Renal cortical epithelial cell (primary cell): ENCODE data around the gene SEC61B. TPM values are rescaled to one million over a fixed set of nuclear protein-coding genes. Genes with fewer than 3 reads are reported as not detected.
"Not testable (repeated sequence)": the region's sequence is repeated elsewhere in the genome, so short reads cannot be mapped to it uniquely, and the experiment has no call there.

Source experiments
- DNase-seq: peaks from one replicate; pipeline ENCODE4 v3.0.0-alpha.2; 2011; ENCODE audit warnings: low read depth
- total RNA-seq: library from RNA; depleted of rRNA; stranded (reverse); fragments of >200 nt; gene quantifications from 2 replicates; pipeline ENCODE4 v1.2.3, GENCODE V29; 2014

SEC61B gene
- total RNA-seq, 1 donor from 2014 or later: 70.1 TPM

DNA sequence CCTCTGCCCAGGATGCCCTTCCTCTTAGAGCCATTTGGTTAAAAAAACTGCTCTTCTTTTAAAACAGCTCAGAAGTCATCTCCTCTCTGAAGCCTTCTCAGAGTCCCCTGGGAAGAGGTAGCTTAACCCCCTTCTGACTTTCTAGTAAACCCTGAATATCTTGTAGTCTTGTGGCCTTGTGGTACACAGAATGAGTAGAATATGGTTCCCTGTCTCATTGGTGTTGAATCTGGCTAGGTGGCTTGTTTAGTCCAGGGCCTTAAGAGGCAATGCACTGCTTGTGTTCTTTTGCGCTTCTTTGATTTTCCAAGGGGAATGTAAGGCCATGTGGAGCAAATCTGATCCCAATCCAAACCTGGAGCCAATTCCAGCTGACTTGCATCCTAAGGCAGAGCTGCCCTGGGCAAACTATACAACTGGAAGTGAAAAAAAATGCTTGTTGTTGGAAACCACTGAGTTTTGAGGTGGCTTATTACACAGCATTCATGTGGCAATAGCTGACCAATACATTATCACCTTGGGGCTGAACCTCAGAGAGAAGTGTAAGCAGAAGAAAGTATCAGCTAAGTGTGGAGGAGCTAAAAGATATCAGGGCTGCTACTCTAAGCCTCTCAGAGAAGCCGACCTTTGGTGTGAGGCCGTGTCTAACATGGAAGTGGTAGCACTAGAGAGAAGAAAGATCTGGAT is 31.3 kb upstream of the SEC61B start:
- DNase-seq: no peak

DNA sequence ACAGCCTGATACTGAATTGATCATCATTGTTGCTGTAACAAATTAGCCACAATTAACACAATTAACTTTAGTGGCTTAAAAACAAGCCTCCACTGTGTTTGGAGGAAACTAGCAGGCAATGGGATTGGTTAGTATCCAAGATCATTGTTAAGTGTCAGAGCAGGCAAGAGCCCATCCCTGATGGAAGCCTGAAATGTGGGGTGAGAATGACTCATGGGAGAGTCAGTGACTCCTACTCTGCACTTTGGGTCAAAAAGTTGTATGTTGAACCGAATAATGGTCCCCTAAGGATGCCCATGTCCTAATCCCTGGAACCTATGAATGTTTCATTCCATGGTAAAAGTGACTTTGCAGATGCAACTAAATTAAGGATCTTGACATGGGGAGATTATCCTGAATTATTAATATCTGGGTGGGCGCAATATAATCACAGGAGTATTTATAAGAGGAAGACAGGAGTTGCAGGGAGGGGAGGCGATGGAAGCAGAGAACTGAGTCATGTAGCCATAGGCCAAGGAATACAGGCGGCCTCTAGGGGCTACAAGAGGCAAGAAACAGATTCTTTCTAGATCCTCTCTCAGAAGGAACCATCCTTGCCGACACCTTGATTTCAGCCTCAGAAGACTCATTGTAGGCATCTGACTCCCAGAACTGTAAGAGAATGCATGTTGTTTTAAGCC is 29.2 kb upstream of the SEC61B start:
- no peak for DNase-seq

DNA sequence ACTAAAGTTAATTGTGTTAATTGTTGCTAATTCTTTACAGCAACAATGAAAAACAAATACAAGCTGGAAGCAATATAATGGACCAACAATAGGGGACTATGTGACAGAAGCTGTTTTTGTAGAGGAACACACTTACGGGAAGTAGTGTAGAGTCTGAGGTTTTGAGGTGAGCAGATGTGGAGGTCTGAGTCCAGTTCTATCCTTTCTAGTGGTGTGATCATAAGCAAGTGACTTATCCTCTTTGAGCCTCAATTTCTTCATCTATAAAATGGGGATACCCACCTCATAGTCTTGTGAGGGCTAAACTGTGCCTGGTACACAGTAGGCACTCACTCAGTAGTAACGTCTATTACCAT is 28.6 kb upstream of the SEC61B start:
- DNase-seq: no peak

DNA sequence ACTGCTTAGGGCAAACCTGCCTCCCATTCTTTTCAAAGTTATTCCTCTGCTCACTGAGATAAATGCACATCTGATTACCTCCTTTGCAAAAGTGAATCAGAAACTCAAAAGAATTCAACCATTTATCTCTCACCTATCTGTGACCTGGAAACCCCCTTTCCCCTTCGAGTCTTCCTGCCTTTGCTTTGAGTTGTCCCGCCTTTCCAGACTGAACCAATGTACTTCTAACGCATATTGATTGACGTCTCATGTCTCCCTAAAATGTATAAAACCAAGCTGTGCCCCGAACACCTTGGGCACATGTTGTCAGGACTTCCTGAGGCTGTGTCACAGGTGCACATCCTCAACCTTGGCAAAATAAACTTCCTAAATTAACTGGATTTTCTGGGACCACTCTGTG is 25.6 kb upstream of the SEC61B start:
- not testable (repeated sequence) for DNase-seq

DNA sequence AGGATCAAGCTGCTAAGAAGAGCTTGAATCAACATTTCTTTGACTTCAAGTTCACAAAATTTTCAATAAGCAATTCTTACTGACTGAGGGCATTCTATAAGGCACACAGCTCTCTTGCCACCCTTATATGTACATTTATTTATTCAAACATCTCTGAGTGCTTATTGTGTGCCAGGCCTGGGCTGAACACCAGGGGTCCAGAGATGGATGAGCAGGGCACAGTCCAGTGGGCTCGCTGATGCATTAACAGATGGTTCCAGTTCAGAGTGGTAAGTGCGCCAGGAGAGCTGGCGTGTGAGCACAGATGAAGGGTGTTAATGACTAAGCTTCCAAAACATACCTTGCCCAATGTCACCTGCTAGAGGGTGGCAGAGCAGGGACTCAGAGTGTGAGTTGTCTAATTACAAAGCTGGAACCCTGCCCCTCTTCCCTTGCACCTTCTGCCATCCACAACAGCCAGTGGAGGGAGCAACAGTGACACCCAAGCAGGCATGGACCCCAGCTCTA is 24.9 kb upstream of the SEC61B start:
- DNase-seq: no peak

DNA sequence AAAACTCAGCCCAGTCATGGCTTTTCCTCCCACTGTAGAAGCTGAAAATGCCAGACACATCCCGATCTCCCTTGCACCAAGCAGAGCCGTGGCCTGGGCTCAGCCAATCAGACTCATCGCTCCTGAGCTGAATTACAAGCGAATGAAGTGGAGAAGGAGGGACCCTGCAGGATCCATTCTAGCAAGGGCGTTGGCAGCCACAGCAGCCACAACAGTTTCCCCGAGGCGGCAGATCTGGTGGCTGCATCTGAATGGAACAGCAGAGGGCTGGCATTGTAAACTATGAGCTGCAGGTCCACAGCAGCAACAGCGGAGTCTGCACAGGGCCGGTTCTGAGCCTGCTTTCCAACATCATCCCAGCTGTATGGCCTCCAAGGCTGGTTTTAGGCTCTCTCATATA is 24.1 kb upstream of the SEC61B start:
- no peak for DNase-seq

DNA sequence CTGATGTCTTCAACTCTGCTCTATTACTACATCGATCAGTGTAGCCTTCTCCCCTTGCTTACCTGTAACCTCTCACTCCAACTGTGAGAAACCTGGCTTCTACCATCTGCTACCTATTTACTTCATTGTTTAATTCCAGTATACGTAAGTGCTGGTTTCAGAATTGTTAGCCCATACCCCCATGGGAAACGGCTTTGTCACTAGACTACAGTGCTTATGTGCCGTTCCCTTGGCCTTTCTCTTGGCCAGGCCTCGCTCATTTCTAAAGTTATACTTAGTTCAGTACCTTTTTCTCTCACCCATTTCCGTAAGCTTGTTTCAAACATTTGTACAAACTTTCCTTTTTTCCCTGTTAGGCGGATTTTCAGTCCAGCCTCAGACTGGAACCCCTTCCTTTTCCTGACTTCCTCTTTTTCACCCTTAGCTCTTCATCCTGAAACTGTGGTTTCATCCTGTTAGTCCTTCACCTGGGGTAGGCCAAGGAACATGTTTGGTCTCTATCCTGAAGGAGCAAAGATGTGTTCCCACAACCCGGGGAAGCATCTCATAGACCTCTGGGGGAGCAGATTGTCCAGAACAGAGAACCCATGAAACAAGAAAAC is 22.0 kb upstream of the SEC61B start:
- DNase-seq: no peak

DNA sequence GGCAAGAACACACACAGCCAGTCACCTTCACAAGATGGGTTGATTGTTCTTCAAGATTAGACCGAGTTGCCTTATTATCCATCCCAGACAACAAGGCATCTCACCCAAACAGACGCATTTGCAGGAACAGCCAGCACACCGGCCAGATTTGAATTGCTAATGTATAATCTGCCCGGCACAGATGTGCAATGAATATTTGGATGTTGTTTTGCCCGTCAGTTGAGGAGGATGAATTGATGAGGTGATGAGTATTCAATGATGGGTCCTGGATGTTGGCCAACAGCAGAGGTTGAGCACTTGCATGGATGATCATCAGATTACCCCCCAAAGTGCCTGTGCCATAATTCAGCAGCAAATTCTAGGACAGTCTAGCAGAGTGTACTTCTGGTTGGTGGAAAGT is 20.5 kb upstream of the SEC61B start:
- no peak for DNase-seq

DNA sequence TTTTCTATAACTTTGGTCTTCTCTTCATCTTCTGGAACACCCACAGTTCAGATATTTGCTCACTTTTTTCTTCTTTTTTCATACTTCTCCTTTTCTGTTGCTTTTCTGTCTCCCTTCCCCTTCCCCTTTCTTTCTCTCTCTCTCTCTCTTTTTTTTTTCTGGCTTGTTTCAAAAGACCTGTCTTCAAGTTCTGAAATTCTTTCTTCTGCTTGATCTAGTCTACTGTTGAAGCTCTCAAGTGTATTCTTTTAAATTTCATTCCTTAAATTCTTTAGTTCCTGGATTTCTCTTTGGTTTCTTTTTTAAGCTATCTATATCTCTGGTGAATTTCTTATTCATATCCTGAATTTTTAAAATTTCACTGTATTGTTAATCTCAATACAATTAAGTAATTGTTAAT is 11.5 kb upstream of the SEC61B start:
- no peak for DNase-seq

DNA sequence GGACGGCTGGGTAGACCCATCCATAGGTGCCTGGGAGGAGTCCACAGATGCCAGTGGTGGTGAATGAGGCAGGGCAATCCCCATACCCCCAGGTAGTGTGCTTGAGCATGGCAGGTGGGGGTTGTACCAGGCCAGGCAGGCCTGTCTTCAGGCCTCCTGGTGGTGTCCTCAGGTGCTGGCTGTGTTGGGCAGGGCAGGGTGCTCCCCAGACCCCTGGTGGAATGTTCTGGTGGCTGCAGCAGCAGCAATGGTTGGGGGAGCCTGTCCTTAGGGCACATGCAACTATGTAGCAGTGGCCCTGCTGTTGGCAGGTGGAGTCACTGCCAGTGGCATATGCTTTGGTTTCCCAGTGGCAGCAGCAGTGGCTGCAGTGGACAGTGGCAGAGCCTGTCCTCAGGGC is 10.3 kb upstream of the SEC61B start:
- DNase-seq: no peak

DNA sequence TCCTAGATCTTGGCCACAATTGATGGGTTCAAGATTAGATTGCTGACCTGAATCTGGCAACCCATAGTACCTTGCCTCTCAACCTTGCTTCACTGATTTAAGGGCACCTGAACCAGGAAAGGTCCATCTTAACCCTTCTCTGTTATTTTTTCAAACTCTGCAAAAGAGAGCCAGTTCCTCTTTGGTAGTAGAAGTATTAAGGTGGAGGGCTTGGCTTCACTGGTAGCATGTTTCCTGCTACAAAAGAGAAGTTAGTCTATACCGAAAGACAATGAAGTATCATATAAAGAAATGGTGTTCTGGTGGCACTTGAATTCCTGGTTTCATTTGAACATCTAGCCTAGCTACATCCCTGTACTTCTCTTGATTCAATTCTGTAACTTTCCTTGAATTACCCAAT is 8.9 kb upstream of the SEC61B start:
- no peak for DNase-seq

DNA sequence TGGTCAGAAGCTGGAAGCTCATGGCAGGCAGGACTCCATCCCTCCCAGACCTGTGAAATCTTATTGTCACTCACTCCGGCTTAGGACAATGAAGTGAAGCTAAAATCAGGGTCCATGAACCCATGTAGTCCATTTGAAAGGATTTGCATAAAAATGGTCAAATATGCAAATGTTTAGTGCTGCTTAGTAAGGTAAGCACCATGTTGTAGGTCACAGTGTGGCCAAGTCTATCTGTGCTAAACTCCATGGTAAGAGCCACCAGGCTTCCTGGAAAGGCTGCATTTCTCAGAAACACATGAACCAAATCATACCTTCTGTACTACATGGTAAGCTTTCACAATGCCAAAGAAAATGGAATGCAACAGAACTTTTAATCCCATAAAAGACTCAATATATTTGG is 6.0 kb upstream of the SEC61B start:
- DNase-seq: no peak

DNA sequence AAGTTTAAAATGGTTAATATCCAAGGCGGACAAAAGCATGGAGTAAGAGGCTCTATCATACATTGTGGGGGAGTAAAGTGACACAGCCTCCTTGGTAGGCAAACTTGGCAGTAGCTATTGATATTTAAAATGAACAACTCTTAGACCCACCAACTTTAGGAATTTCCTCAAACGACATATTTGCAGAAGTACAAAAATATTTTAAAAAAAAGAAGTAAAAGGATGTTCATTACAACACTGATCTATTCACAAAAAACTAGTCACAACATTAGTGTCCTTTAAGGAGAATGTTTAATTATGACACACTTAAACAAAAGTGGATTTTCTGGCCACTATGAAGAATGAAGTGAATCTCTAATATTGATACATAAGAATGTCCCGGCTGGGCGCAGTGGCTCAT is 2.1 kb upstream of the SEC61B start:
- DNase-seq: no peak

DNA sequence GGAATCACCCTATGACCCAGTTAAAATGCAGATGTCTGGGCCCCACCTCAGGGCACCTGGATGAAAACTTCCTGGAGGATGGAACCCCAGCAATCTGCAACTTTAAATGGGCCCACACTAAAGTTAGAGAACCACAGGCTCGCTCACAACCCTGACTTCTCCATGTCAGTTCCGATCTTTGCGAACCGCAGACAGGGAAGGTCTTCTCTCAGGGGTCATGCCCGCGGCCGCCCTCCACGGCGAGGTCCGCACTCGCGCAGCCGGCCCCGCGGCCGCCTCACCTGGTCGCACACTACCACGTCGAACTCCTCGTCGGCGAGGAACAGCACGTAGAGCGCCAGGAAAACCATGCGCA is 839 bp upstream of the SEC61B start:
- no peak for DNase-seq

DNA sequence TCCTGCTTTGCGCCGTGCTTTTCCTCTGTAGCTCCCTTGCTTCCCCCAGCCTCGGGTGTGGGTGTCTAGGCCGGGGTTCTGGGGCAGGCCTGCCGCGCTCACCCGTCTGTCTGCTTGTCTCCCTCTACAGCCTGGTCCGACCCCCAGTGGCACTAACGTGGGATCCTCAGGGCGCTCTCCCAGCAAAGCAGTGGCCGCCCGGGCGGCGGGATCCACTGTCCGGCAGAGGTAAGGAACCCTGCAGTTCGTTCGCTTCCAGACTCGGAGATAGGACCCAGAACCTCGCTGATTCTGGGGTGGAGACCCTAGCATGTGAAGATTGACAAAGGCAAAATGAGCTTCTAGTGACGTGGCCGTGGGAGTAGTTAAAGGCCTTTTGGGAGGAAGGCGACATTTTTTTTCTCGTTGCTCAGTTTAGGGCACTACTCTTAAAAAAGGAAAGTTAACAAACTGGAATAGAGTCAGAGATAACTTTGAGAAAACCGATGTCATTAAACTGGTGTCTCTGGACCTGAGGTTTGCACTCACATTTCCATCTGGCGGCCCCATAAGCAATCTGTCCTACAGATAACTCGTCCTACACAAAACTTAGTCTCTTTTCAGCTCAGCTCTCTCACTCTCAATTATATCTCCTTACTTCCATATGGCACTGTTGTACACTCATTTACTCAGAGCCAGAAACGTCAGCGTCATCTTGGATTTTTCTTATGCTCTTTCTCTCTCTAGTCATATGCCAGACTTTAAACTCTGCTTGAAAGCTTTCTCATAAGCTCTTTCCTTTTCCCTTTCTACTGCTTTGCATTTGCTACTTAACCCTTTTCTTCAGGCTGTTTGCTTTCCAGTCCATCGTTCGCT is 561 bp downstream of the SEC61B start:
- peak; percentile 16 for DNase-seq

DNA sequence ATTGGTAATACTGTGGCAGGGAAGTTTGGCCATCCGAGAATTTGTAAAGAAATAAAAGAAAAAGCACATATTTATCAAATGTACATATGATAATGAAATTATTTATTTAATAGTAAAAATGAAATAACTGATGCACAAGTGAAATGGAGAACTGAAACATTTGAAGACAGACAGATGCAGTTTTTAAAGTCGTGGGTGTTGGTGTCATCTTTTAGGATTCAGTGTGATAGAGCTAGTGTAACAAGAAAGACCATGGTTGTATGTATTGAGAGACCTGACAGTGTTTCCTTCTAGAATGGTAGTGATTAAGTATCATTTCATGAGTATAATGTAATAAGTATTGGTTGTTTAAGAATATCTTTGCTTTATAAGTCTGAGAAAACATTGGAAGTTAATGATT is 2.4 kb downstream of the SEC61B start:
- DNase-seq: no peak

DNA sequence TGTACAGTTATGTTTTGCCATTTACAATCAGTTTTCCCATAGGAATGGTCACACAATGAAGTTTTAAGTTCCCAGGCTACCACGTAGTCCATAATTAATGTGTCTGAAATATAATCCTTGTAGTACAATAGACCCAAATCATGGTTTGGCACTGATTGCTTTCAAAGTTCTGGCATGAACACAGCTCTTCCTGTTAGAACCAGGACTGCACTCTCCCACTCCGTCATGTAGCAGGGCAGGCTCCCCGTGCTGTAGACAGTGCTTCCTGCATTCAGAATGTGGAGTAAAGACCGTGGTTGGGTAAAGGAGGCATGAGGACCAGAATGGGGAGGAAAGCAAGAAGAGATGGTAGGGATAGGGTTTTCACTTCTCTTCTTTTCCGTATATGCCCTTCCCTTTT is 4.0 kb downstream of the SEC61B start:
- no peak for DNase-seq

DNA sequence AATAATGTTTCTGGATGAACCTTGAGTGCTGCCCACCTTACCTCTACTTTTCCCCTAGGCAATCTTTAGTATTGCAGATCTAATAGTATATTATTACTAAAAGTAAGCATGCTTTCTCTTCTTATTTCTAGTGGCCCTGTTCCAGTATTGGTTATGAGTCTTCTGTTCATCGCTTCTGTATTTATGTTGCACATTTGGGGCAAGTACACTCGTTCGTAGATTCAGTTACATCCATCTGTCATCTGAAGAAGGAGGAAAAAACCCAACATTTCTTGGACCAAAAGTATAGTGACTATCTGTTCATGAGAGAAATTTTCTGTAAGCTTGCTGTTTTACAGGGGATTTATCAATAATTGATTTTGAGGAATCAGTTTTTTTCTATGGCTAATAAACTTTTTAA is 8.1 kb downstream of the SEC61B start:
- DNase-seq: no peak

DNA sequence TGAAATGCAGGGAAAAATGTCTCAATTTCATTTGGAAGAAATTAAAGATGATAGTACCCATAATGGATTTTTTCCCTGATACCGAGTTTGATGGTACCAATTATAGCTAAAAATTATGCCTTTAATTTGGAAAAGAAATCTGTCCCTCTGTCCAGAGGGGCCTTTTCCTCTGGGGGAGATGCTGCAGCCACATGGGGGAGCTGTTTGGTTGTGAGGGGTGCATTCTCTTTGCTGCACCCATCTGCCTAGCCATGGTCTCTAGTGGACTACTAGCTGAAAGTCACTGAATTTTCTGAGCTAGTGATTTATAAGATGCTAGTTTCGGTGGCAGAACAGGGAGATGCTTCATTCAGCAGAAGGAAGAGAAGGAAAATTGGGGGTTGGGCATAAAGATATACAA is 9.6 kb downstream of the SEC61B start:
- peak; percentile 6 for DNase-seq

DNA sequence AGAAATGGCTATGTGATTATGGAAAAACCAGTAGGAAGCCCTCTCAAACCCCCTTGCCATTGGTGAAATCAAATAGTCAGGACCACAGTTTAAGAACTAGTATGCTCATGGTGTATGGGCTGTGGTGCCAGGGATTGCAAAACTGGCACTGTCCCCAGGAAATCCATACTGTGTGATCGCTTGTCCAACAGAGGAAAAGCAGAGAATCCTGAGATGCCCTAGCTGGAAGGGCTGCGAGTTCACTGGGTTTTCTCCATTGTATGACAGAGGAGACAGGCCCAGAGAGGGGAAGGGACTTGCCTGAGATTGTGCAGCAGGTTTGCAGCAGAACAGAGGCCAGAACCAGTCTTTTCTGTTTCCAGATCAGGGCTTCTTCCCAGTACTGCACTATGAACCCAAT is 12.5 kb downstream of the SEC61B start:
- DNase-seq: no peak

DNA sequence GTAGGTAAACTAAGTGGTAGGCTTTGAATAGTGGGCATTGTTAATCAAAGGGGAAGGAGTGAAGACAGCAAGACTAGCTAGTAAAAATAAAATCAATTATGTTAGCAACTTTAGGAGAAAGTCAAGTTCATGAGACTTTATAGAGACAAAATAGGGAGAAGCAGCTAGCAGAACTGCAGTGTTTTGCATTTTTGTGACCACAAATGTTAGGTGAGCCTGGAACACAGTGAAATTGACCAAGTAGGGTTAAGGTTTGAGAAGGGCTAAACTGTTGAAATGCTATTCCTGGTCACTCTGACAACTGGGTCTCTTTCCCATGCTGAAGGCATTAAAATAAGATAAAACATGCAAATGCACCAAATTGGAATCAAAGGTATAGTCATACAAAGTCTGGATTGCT is 13.0 kb downstream of the SEC61B start:
- DNase-seq: no peak

DNA sequence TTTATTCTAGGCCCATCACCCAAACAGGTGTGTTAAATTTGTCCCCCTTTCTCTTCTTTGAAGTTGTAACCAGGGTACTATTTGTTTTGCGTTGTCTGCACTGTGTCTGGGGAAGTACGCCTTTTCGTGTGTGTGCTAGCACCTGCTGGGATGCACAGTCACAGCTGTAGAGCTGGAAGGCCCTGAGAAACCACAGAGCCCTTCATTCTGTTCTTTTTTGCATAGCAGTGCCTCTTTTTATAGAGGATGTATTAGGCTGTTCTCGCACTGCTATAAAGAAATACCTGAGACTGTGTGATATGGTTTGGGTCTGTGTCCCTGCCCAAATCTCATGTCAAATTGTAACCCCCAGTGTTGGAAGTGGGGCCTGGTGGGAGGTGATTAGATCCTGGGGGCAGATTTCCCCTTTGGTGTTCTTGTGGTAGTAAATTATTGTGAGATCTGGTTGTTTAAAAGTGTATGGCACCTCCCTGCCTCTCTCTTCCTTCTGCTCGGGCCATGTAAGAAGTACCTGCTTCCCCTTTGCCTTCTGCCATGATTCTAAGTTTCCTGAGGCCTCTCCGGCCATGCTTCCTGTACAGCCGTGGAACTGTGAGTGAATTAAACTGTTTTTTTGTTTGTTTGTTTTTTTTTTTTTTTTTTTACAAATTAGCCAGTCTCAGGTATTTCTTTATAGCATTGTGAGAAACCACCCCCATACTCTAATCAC is 14.0 kb downstream of the SEC61B start:
- no peak for DNase-seq
